Stimulated activated effector memory CD8-positive, alpha-beta T cell treated with anti-CD3 and anti-CD28 coated beads, Interleukin-12 subunit alpha, Interleukin-12 subunit beta, amount 100 ng/mL, for 72 hours (primary cell): Measurements from ENCODE around the gene FBXL13.
A peak's percentile ranks its signal among the peaks of the same experiment; 100 is the strongest.

Source experiments
- ATAC-seq: fragments of 150-1000 bp; cut with Tn5 transposase; 2 replicates; pipeline ENCODE4 v1.10.0; 2021
- DNase-seq, 2 donors: peaks; one replicate each; pipeline ENCODE4 v3.0.0; 2021 to 2022; ENCODE audit warnings: low spot score in 2 of 2
- H3K27ac Mint-ChIP-seq: one replicate; pipeline ENCODE4 v1.8.0; 2022; ENCODE audit warnings: mild to moderate bottlenecking, mixed read lengths
- H3K36me3 Mint-ChIP-seq: one replicate; pipeline ENCODE4 v1.8.0; 2022; ENCODE audit warnings: mild to moderate bottlenecking, mixed read lengths
- H3K4me1 Mint-ChIP-seq: one replicate; pipeline ENCODE4 v1.8.0; 2022; ENCODE audit warnings: mixed read lengths
- H3K4me3 Mint-ChIP-seq: one replicate; pipeline ENCODE4 v1.8.0; 2022; ENCODE audit warnings: mild to moderate bottlenecking, mixed read lengths
- H3K9me3 Mint-ChIP-seq: one replicate; pipeline ENCODE4 v1.8.0; 2022; ENCODE audit warnings: mixed read lengths

The FBXL13 gene

DNA sequence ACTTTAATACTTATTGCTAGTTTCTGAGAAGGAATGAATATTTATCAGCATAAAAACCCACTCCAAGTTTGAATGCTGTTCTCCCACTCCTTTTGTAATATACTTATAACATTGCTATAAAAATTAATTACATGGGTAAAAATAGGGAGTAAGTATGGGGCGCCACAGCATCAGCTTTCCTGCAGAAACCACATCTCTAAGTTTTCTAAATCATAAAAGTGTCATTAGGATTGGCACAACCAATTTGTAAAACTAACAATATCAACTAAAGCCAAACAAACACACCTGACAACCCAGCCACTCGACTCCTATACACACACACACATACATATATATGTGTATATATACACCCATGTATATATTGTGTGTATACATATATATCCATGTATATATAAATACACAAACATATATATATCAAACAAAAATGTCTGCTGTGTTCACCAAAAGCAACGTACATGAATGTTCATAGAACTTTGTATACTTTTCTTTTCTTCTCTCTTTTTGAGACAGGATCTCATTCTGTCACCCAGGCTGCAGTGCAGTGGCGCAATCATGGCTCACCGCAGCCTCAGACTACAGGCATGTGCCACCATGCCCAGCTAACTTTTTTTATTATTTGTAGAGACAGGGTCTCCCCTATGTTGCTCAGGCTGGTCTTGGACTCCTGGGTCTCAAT is 176.6 kb downstream of the FBXL13 start:
- Mint-ChIP-seq H3K4me1 (no peaks in the 10 kb centered on the region), H3K4me3 (no peak overlapping the region), H3K9me3 (no peaks in the 10 kb centered on the region), H3K27ac (no peak overlapping the region), H3K36me3 (no peaks in the 10 kb centered on the region)
- DNase-seq, result no peak
- no peak for ATAC-seq

DNA sequence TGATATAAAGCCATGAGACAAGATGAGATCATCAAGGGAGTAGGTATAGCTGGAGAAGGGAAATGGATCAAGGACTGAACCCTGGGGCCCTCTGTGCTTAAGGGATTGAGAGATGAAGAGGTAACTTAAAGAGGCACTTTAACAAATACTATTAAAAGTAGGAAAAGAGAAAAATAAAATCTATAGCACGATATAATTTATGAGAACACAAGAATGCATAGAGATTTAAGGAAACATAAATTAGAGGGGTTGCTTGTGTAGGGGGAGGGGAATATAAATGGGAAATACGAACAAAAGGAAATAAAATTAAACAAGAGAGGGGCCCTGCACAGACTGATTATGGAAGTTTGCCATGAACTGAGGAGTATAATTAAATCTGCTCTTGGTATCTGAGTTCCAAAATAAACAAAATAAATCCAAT is 177.4 kb downstream of the FBXL13 start:
- DNase-seq (no peak), ATAC-seq (no peak)
- Mint-ChIP-seq H3K4me1 (no peaks in the 10 kb centered on the region), H3K9me3 (no peaks in the 10 kb centered on the region), H3K27ac (no peak overlapping the region), H3K36me3 (no peaks in the 10 kb centered on the region), H3K4me3 (no peak overlapping the region)

DNA sequence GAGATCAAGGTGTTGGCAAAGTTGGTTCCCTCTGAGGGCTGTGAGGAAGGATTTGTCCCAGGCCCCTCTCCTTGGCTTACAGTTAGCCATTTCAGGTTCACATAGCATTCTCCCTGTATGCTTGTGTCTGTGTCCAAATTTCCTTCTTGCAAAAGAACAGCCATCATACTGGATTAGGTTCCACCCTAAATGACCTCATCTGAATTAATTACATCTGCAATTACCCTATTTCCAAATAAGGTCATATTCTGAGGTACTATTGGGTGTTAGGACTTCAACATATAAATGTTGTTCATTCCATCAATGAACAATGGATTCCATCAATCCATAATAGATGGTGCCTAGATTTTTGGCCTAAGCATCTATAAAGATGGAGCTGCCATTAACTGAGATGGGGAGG is 178.0 kb downstream of the FBXL13 start:
- no peaks in the 10 kb centered on the region for H3K4me1 Mint-ChIP-seq
- no peak overlapping the region for H3K4me3 Mint-ChIP-seq
- no peaks in the 10 kb centered on the region for H3K9me3 Mint-ChIP-seq
- DNase-seq (no peak), ATAC-seq (no peak)
- no peaks in the 10 kb centered on the region for H3K36me3 Mint-ChIP-seq
- no peak overlapping the region for H3K27ac Mint-ChIP-seq

DNA sequence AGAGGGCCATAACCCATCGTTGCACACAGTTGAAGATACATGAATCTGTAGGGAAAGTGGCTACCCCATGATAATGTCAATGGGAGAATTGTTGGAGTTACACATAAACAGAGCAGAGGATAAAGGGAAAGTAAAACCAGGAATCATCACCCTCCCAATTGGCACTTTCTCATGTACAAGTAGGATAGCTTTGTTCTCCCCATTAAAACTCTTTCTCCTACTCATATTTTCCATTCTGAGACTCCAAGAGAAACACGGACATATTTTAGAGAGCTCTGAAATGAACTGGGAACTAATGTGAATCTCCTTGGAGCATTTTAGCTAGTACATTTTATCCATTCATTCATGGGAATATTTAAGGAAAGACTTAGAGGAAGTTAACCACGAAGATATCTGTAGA is 179.0 kb downstream of the FBXL13 start:
- Mint-ChIP-seq H3K4me3 (no peak overlapping the region), H3K9me3 (no peaks in the 10 kb centered on the region), H3K27ac (no peak overlapping the region), H3K4me1 (no peaks in the 10 kb centered on the region), H3K36me3 (no peaks in the 10 kb centered on the region)
- ATAC-seq, result no peak
- DNase-seq, result no peak

DNA sequence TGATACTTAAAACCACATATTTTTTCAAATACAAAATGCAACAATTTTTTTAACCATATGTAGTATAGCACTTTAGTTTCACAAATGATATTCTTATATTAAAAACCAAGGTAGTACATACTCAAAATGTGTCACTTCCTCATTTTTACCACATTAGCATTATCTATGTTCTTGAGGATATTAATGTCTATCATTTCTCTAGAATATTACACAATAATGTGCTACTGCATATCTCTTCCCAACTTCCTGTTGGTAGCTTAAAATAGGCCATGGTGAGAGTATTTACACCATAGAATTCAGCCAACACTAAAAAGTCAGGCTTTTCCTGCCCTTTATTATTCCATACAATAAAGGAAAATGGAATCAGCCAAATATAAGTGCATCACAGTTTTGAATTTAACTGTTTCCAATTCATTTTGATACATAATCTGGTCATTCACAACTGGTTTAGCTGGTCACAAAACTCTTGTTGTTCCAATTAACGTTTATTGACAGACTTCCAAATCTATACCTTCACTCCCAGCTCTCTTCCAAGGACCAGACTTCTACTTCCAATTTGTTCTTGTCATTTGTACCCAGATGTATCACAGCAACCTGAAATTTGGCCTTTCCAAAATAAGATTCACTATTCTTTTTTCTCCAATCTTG is 181.8 kb downstream of the FBXL13 start:
- Mint-ChIP-seq H3K4me3 (no peak overlapping the region), H3K36me3 (no peaks in the 10 kb centered on the region), H3K9me3 (no peaks in the 10 kb centered on the region), H3K4me1 (no peaks in the 10 kb centered on the region), H3K27ac (no peak overlapping the region)
- DNase-seq (no peak), ATAC-seq (no peak)

DNA sequence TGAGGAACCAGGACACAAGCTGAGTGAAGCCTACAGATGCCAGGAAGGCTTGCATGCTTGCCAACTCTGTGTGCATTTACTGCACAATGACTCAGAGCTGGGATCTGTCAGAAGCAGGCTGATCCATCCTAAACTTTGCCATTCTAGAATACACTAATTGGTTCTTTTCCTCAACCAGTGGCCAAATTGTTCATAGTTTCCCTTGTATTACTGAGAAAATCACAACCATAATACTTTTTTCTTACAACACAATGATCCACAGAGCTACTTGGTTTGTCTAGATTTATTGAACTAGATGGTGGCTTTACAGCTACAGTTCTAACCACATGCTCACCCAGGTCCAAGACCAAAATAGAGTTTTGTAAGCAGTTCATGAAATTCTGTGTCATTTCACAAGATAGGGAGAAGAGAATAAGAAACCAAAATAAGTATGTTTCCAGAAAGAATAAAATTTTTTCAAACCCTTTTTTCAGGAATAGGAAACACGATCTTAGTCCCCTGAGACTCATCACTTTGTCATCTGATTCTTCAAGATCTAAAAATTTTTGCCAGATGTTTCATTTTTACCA is 182.8 kb downstream of the FBXL13 start:
- no peak for ATAC-seq
- no peaks in the 10 kb centered on the region for H3K36me3 Mint-ChIP-seq
- no peaks in the 10 kb centered on the region for H3K9me3 Mint-ChIP-seq
- no peaks in the 10 kb centered on the region for H3K4me1 Mint-ChIP-seq
- DNase-seq, result no peak
- no peak overlapping the region for H3K4me3 Mint-ChIP-seq
- H3K27ac Mint-ChIP-seq, result no peak overlapping the region

DNA sequence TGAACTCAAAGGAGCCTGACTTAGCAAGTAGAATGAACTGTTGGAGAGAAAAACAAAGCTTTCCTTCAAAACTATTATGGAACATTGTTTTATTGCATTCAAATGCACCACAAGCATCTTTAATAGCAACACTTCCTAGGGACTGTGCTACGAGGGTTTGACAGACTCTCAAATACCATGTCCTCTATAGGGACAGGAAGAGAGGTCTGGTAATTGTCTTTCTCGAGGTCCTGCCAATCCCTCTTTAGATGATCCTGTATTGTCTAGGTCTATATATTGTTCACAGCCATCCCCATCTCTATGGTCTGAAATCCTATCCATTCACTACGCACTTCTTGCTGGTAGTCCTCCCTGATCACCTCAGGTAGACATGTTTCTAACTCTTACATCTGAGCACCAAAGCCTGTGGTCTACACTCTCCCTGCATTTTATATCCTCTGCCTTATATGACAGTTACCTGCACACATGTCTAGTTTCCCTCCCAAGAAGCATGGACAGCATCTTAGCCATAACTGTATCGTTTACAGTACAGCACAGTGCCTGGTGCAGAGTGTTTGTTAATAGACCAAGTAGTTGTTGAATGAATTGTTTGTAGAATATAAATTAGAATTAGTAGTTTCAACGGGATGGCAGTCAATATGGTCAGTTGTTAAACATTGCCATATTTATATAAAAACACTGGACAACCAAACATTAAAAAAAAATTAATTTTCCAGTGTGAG is 183.5 kb downstream of the FBXL13 start:
- DNase-seq, result no peak
- no peaks in the 10 kb centered on the region for H3K9me3 Mint-ChIP-seq
- H3K4me3 Mint-ChIP-seq, result no peak overlapping the region
- no peaks in the 10 kb centered on the region for H3K36me3 Mint-ChIP-seq
- H3K27ac Mint-ChIP-seq, result no peak overlapping the region
- ATAC-seq, result no peak
- no peaks in the 10 kb centered on the region for H3K4me1 Mint-ChIP-seq

DNA sequence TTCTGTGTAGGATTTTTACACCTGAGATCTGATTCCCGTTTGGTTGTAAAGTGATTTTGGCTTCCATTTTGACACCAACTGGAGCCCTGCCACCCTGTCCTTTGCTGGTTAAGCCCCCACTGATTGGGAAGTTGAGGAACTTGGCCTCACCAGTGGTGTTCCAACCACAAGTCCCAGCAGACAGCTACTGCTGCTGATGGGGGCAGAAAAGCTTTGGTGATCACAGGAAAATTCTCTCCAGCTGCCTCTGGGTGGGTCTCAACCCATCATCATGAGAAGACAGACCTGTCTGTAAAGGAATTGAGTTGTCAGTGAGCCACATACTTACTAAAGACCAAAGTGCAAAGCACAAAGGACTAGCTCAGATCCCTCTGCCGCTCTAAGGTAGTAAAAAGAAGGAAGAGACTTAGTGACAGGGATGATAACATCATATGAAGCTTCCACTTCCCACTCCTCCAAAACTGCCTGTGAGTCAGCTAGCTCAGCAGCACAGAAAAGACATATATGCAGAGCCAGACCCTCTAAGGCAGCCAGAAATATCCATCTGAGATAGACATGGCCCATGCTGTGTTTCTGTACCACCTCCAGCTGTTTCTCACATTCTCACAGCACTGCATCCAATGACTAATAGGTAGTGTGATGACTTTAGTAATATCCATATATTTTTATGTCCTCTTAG is 184.2 kb downstream of the FBXL13 start:
- peak; percentile 50 for ATAC-seq
- no peaks in the 10 kb centered on the region for H3K36me3 Mint-ChIP-seq
- no peak overlapping the region for H3K4me3 Mint-ChIP-seq
- no peaks in the 10 kb centered on the region for H3K9me3 Mint-ChIP-seq
- DNase-seq, result no peak
- no peak overlapping the region for H3K27ac Mint-ChIP-seq
- no peaks in the 10 kb centered on the region for H3K4me1 Mint-ChIP-seq

DNA sequence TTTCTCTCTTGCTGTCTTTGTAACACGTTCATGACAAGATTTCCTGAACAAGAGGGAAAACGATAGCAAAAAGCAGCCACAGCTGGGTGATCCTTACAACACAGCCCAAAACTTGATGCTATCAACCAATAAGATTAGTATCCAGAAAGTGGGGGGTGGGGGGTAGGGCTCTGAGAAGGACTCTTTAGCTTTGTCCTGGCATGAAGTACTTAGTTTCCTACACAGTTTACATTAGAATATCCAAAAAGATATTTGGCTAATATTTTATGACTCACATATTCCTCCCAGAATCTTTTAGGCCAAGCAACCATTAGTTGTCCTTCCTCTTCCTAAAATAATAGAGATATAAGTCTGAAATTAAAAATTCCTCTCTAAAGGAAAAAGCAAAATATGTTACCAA is 184.7 kb downstream of the FBXL13 start:
- no peak overlapping the region for H3K27ac Mint-ChIP-seq
- no peaks in the 10 kb centered on the region for H3K36me3 Mint-ChIP-seq
- no peaks in the 10 kb centered on the region for H3K9me3 Mint-ChIP-seq
- H3K4me1 Mint-ChIP-seq, result no peaks in the 10 kb centered on the region
- ATAC-seq (no peak), DNase-seq (no peak)
- no peak overlapping the region for H3K4me3 Mint-ChIP-seq

DNA sequence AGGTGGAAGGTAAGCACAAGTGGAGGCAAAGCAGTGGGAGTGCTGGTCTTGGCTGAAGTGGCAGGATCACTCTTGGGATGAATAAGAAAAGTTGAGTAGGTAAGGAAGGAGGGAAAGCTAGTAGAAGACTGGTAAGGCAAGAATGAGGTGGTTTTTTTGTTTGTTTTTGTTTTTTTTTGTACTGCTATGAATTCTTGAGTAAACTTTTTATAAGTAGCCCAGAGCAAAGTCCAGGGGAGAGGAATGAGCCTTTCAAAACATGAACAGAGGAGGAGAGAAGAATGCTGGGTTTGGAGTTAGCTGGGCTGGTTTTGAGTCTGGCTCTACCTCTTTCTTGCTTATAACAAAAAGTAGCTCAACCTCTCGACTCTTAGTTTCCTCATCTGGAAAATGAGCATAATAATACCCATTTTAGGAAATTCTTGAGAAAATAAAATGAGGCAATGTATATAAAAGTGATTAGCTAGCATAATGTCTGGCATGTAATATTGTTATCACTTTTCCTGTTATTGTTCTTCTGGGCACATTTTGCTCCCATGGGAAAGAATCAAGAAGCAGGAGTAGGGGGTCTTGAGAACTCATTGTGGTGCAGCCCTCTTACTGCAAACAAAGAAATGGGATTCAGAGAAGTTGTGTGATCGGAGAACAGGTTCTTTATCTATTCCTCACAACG is 185.9 kb downstream of the FBXL13 start:
- no peak for DNase-seq
- Mint-ChIP-seq H3K36me3 (no peaks in the 10 kb centered on the region), H3K4me1 (no peaks in the 10 kb centered on the region), H3K27ac (no peak overlapping the region), H3K4me3 (no peak overlapping the region), H3K9me3 (no peaks in the 10 kb centered on the region)
- ATAC-seq, result no peak

DNA sequence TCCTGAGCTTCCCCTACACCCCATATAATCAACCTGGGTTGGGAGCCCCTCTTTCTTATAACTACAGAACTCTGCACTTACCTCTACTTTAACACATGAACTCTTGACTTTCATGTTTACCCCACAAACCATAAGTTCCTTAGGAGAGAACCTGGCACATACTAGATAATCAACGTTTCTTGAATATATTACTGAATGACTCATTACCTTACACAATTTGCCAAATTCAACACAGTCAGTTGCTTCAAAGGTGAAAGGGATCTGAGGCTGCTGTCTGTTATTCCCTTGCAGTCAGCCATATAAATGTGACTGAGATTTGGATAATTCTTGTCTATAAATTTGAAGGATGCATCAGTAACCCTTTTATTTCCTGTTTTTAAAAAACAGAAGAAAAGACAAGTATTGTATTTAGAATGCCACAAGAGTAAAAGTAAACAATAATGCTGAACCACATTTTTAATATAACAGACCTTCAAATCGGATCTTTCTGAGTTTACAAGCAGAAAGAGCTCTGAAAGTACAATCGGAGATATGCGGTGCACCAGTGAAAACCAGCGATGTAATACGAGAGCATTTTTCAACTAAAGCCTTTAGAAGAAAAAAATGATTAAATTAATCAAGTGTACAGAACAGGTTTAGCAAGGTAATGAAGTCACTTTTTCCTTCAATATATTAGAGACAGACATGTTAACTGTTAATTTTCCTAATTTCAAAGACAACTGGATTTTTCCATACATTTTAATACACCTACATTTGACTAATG is 191.3 kb downstream of the FBXL13 start:
- Mint-ChIP-seq H3K4me1 (no peaks in the 10 kb centered on the region), H3K9me3 (no peaks in the 10 kb centered on the region), H3K36me3 (no peaks in the 10 kb centered on the region), H3K27ac (no peak overlapping the region), H3K4me3 (no peak overlapping the region)
- DNase-seq (no peak), ATAC-seq (no peak)

DNA sequence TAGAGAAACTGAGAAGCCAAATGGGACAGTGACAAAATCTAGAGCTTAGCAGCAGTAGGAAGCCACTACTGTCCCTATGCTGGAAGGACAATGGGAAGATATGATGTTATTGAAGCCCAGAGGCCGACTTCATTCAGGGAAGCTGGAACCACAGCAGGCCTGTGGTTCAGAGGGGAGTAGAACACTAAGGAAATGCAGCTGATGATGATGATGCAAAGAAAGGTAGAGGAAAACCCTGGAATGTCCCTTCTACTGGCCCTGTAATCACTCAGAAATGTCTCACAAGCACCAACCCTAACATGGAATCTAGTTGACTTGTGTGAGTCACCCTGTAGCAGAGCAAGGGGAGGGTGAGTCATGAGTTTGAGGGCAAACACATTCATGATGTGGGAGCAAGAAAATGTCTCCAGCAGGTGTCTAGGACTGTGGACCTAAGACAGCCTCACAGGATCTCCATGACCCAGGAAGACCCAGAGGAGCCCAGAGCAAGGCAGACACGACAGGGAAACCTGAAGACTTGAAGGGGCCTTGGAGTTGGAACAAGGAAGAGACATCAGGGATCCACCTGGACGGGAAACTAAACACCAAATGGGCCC is 198.8 kb downstream of the FBXL13 start:
- DNase-seq (peak in 1 of 2 donors; percentile 54), ATAC-seq (peak; percentile 97)
- no peaks in the 10 kb centered on the region for H3K9me3 Mint-ChIP-seq
- H3K4me3 Mint-ChIP-seq, result no peak overlapping the region
- H3K36me3 Mint-ChIP-seq, result no peaks in the 10 kb centered on the region
- peak overlapping the region; percentile 46 for H3K27ac Mint-ChIP-seq
- H3K4me1 Mint-ChIP-seq, result peaks cover 38% of the 10 kb centered on the region

DNA sequence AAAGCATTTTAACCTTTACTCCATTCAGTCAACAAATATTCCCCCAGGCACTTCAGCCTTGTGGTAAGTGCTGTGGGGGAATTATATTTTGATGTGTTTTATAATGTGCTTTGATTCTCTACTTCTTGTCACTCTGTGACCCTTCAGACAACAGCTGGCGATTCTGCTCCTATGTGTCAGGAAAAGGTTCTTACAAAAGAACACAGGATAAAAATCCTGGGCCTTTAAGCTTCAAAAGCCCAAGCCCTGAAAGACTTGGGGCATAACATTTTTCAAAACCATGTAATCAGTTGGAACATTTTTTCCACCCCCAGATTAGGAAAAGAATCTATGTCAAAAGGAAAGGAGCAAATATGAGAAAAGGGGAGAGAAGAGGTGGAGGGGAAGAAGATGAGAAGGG is 199.6 kb downstream of the FBXL13 start:
- H3K36me3 Mint-ChIP-seq, result no peaks in the 10 kb centered on the region
- ATAC-seq (no peak), DNase-seq (no peak)
- no peak overlapping the region for H3K4me3 Mint-ChIP-seq
- H3K27ac Mint-ChIP-seq, result peak overlapping the region; percentile 37
- no peaks in the 10 kb centered on the region for H3K9me3 Mint-ChIP-seq
- H3K4me1 Mint-ChIP-seq, result peaks cover 38% of the 10 kb centered on the region

DNA sequence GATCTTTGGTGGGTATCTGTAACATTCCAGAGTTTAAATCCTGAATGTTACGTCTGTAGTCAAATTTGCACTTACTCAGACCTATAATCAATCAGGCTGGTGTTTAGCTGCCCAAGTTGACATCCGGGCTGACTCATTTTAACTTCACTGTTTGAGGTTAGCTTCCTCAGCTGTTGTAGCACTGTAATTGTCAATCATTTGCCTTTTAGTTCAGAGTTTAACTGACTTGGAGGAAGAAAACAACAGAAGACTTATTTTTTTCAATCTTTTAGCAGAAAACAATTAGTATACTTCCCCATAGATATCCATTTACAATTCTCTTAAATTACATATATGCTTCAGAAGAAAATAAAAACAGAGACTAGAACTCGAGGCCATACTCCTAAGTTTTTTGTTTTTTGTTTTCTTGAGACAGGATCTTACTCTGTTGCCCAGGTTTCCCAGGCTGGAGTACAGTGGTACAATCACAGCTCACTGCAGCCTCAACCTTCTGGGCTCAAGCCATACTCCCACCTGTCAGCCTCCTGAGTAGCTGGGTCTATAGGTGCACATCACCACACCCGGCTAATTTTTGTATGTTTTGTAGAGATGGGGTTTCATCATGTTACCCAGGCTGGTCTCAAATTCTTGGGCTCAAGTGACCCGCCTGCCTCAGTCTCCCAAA is 200.3 kb downstream of the FBXL13 start:
- DNase-seq, result no peak
- Mint-ChIP-seq H3K36me3 (no peaks in the 10 kb centered on the region), H3K9me3 (no peaks in the 10 kb centered on the region), H3K4me1 (peaks cover 38% of the 10 kb centered on the region), H3K27ac (peak overlapping the region; percentile 60), H3K4me3 (no peak overlapping the region)
- peak; percentile 91 for ATAC-seq
